GM19328 (cell line): Measurements from ENCODE around the gene PDE4DIP.
"Not testable (repeated sequence)": the region's sequence is repeated elsewhere in the genome, so short reads cannot be mapped to it uniquely, and the experiment has no call there.

Experiments
- ATAC-seq: cut with Tn5 transposase; IDR thresholded peaks from one replicate; pipeline ENCODE4 v1.9.1; 2021; ENCODE audit warnings: mild to moderate bottlenecking, moderate library complexity; ENCODE audit not compliant: unreplicated experiment

Gene PDE4DIP

GRCh38 chr1:149033916-149034315 is 189.7 kb downstream of the PDE4DIP start:
- ATAC-seq: not testable (repeated sequence)

GRCh38 chr1:149043056-149043455 is 198.8 kb downstream of the PDE4DIP start:
- not testable (repeated sequence) for ATAC-seq

- not testable (repeated sequence) for ATAC-seq
Observed at GRCh38 chr1:149064611-149065010, 220.4 kb downstream of the PDE4DIP start.

DNA sequence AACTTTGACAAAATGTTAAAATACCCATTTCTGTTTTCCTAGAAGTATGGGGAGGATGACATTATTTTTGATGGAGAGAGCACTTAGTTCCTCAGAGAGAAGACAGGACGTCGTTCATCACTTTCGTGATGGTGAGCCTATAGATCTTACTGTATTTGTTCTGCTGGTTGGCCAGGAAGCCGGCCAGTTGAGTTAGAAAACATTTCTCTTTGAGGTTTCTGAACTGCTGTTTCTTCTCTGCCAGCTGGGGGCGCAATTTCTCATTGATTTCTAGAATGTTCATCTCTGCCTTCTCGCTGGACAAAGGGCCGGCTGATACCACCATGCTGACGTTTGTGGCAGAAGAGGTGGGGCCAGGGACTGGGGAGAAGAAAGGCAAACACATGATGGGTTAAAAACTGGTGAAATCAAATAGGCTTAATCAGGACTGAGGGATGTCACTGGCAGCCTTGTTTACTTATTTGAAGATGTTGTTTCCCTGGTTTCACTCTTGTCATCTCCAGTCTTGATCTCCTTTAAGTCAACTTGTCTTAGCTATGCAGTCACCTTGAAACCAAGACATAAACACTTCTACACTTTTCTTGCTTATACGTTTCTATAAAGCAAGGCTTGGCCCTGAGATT is 231.4 kb downstream of the PDE4DIP start:
- not testable (repeated sequence) for ATAC-seq
